ENCODE results near the gene TMEM97. TPM values are rescaled to one million over a fixed set of nuclear protein-coding genes. Genes with fewer than 3 reads are reported as not detected.

Gene TMEM97
- total RNA-seq, 1 donor from 2014 or later, result 59.4 TPM

DNA sequence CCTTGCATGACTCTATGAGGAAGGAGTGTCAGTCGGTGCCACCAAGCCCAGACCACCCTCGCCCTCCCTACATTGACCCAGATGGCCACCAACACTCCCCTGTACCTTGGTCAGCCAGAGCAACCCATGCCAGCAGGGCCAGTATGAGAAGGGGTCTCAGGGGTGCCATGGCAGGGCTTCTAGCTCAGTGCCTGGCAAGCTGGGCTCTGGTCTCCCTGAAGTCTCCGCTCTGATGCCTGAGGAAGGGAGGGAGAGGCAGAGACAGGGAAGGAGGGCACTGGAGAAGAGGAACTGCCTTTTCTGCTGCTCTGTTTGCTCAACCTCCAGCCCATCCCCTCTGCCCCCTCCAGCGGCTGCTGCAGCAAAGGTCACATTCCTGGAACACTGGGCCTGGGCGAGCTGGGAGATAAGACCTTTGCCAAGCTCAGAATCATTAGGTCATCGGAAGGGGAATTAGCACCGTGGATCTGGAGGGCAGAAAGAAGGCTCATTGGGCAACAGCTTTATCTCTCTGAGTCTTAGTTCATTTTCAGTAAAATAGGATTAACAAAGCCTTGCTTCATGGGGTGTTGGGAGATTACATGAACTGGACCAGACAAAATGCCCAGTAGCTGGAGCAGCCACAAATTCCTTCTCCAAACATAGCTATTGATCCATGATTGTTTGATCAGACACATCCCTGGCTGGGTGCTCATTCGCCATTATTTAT is 51.2 kb downstream of the TMEM97 start, which contains the start of gene VTN:
Gene VTN, minus strand, starts transcription at position 273 of the 709 bp plus-strand sequence. Its CDS starts 104 bp downstream, at position 169.
- Mint-ChIP-seq H3K9me3 (ENCODE audit: unreplicated experiment) (no peaks in the 10 kb centered on the region), H3K4me1 (ENCODE audit: unreplicated experiment) (peaks cover 6% of the 10 kb centered on the region), H3K27me3 (ENCODE audit: unreplicated experiment) (peaks cover 17% of the 10 kb centered on the region), H3K36me3 (ENCODE audit: low read depth, unreplicated experiment) (no peaks in the 10 kb centered on the region), H3K4me3 (ENCODE audit: unreplicated experiment) (peak within 1 kb of the TSS; percentile 88), H3K27ac (ENCODE audit: unreplicated experiment) (no peak within 1 kb of the TSS)
- TF ChIP-seq, protein P1, sequence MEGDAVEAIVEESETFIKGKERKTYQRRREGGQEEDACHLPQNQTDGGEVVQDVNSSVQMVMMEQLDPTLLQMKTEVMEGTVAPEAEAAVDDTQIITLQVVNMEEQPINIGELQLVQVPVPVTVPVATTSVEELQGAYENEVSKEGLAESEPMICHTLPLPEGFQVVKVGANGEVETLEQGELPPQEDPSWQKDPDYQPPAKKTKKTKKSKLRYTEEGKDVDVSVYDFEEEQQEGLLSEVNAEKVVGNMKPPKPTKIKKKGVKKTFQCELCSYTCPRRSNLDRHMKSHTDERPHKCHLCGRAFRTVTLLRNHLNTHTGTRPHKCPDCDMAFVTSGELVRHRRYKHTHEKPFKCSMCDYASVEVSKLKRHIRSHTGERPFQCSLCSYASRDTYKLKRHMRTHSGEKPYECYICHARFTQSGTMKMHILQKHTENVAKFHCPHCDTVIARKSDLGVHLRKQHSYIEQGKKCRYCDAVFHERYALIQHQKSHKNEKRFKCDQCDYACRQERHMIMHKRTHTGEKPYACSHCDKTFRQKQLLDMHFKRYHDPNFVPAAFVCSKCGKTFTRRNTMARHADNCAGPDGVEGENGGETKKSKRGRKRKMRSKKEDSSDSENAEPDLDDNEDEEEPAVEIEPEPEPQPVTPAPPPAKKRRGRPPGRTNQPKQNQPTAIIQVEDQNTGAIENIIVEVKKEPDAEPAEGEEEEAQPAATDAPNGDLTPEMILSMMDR (IDR thresholded peaks at IDR 0.05; ENCODE audit: unreplicated experiment), result no peak
- DNase-seq (ENCODE audit: low spot score), result no peak

DNA sequence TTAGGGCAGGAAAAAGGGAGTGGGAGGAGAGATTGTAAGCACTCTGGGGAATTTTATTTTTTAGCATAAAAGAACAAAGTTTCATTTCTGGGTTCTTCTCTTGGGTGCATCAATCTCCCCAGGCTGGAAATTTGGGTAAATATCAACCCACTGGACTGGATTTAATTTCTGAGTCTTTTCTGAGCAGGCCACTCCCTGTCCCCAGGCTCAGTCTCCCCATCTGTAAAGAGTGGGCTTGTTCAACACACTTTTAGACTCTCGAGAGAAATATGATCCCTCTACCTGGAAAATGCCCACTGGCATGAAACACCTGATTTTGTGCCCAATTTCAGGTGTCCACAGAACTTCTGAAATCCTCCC is 51.7 kb downstream of the TMEM97 start:
- Mint-ChIP-seq H3K27ac (ENCODE audit: unreplicated experiment) (no peak overlapping the region), H3K4me3 (ENCODE audit: unreplicated experiment) (peak overlapping the region; percentile 88)
- no peak for DNase-seq (ENCODE audit: low spot score)

DNA sequence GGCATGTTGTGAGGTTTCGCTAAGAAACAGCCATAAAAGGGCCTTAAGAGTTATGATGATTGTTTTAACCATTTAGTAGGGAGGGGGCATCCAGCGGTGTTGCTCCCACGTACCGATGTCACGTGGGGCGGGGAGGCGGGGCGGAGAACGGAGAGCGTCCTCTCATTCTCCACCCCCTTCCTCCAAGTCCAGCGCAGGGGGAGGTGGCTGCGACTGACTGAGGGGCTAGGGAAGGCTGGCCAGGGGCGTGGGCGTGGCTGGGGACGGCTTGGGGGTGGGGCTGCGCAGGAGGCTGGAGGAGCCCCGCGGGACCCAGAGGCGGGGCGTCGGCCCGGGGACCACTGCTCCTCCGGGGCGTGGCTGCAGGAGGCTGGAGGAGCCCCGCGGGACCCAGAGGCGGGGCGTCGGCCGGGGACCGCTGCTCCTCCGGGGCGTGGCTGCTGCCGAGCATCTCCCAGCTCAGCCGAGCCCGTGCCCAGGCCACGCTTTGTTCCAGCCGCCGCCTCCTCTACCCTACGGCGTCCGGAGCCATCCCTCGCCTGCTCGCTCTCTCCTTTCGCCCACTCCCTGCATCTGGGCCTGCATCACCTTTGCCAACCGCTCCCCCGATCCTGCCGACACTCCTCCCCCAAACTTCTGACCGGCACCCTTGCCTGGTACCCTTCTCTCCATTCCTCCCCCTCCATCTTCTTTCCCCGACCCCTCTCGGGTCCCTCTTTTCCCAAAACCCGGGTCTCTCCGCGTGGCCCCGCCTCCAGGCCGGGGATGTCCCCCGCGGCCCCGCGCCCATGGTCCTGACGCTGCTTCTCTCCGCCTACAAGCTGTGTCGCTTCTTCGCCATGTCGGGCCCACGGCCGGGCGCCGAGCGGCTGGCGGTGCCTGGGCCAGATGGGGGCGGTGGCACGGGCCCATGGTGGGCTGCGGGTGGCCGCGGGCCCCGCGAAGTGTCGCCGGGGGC is 52.5 kb downstream of the TMEM97 start, which contains the start of gene SARM1:
Gene SARM1, plus strand, starts transcription at position 450 of the 958 bp plus-strand sequence. Its CDS starts 339 bp downstream, at position 789.
- Mint-ChIP-seq H3K27me3 (ENCODE audit: unreplicated experiment) (peaks cover 17% of the 10 kb centered on the region), H3K4me3 (ENCODE audit: unreplicated experiment) (peak within 1 kb of the TSS; percentile 88), H3K9me3 (ENCODE audit: unreplicated experiment) (no peaks in the 10 kb centered on the region), H3K27ac (ENCODE audit: unreplicated experiment) (no peak within 1 kb of the TSS), H3K4me1 (ENCODE audit: unreplicated experiment) (peaks cover 6% of the 10 kb centered on the region), H3K36me3 (ENCODE audit: low read depth, unreplicated experiment) (no peaks in the 10 kb centered on the region)
- peak; percentile 78 for DNase-seq (ENCODE audit: low spot score)
- TF ChIP-seq, protein P1 (IDR thresholded peaks at IDR 0.05; ENCODE audit: unreplicated experiment), result no peak

More for the DNA sequence above, 51.7 kb downstream of the TMEM97 start:
- TF ChIP-seq, protein P1 (IDR thresholded peaks at IDR 0.05; ENCODE audit: unreplicated experiment), result no peak
- peaks cover 17% of the 10 kb centered on the region for H3K27me3 Mint-ChIP-seq (ENCODE audit: unreplicated experiment)
- H3K4me1 Mint-ChIP-seq (ENCODE audit: unreplicated experiment), result peaks cover 6% of the 10 kb centered on the region
- no peaks in the 10 kb centered on the region for H3K36me3 Mint-ChIP-seq (ENCODE audit: low read depth, unreplicated experiment)
- H3K9me3 Mint-ChIP-seq (ENCODE audit: unreplicated experiment), result no peaks in the 10 kb centered on the region

DNA sequence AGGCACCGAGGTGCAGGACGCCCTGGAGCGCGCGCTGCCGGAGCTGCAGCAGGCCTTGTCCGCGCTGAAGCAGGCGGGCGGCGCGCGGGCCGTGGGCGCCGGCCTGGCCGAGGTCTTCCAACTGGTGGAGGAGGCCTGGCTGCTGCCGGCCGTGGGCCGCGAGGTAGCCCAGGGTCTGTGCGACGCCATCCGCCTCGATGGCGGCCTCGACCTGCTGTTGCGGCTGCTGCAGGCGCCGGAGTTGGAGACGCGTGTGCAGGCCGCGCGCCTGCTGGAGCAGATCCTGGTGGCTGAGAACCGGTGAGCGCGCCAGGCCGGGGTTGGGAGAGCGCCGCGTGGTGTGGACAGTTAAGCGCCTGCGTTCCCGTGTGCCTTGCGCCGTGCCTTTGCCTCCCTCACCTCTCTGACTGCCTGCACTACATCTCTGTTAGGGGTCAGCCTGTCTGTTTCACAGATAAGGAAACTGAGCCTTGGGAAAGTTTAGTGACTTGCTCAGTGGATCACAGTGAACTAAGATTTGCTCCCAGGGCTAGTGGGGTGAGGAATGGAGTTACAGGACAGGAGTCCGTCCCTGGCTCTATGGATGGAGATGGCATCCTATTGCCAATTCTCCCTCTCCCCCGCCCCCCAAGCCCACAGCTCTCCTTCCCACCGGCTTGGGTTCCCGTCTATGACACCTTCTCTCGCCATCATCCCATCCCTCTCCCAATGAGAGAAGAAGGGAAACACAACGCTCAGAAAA is 53.4 kb downstream of the TMEM97 start:
- TF ChIP-seq, protein P1 (IDR thresholded peaks at IDR 0.05; ENCODE audit: unreplicated experiment), result no peak
- H3K9me3 Mint-ChIP-seq (ENCODE audit: unreplicated experiment), result no peaks in the 10 kb centered on the region
- peak overlapping the region; percentile 79 for H3K4me3 Mint-ChIP-seq (ENCODE audit: unreplicated experiment)
- H3K4me1 Mint-ChIP-seq (ENCODE audit: unreplicated experiment), result peaks cover 6% of the 10 kb centered on the region
- H3K36me3 Mint-ChIP-seq (ENCODE audit: low read depth, unreplicated experiment), result no peaks in the 10 kb centered on the region
- no peak overlapping the region for H3K27ac Mint-ChIP-seq (ENCODE audit: unreplicated experiment)
- no peak for DNase-seq (ENCODE audit: low spot score)
- H3K27me3 Mint-ChIP-seq (ENCODE audit: unreplicated experiment), result peaks cover 17% of the 10 kb centered on the region
